Muscle of leg (tissue), 11 donors: ENCODE results near the gene CDH13. TPM values are rescaled to one million over a fixed set of nuclear protein-coding genes. Genes with fewer than 3 reads are reported as not detected.
A peak's percentile ranks its signal among the peaks of the same experiment; 100 is the strongest.

Source experiments
- DNase-seq: peaks from one replicate; pipeline ENCODE4 v3.0.0; 2013
- H3K27ac ChIP-seq: one replicate; pipeline ENCODE4 v1.5.1; 2013; ENCODE audit warnings: mild to moderate bottlenecking, low read length, control low read depth
- H3K27me3 ChIP-seq: one replicate; pipeline ENCODE4 v1.6.1; 2013; ENCODE audit warnings: low read length; ENCODE audit not compliant: control insufficient read depth, insufficient read depth
- H3K36me3 ChIP-seq: one replicate; pipeline ENCODE4 v1.6.1; 2013; ENCODE audit warnings: low read length; ENCODE audit not compliant: control insufficient read depth, insufficient read depth
- H3K4me1 ChIP-seq: one replicate; pipeline ENCODE4 v1.6.1; 2013; ENCODE audit warnings: low read length; ENCODE audit not compliant: control insufficient read depth, insufficient read depth
- H3K4me3 ChIP-seq: one replicate; pipeline ENCODE4 v1.5.1; 2013; ENCODE audit warnings: low read length, control low read depth
- H3K9me3 ChIP-seq: replicated peaks from 2 replicates; pipeline ENCODE4 v1.6.1; 2013; ENCODE audit warnings: low read depth, low read length; ENCODE audit not compliant: control insufficient read depth
- WGBS: methylation state at CpG from one replicate; pipeline ENCODE4 v1.1.5; 2013; ENCODE audit warnings: missing lambda C conversion rate; ENCODE audit not compliant: insufficient coverage; 5-methylcytosine and 5-hydroxymethylcytosine counted together
- polyA plus RNA-seq, 8 donors: library from polyadenylated mRNA; unstranded; fragments of 120-200 nt; gene quantifications; one replicate each; pipeline versions ENCODE4 v1.2.1 to v1.2.3, GENCODE V29; 2013; ENCODE audit warnings: inconsistent platforms in 1 of 8, low replicate concordance in 1 of 8; ENCODE audit not compliant: insufficient read length in 8 of 8, insufficient read depth in 1 of 8
- total RNA-seq: library from RNA; stranded (reverse); fragments of 120-200 nt; gene quantifications from one replicate; pipeline ENCODE4 v1.2.4, GENCODE V29; 2013

The CDH13 gene
- total and polyA plus RNA-seq, 9 donors: 30.5 to 55.7 (median 47.9) TPM

DNA sequence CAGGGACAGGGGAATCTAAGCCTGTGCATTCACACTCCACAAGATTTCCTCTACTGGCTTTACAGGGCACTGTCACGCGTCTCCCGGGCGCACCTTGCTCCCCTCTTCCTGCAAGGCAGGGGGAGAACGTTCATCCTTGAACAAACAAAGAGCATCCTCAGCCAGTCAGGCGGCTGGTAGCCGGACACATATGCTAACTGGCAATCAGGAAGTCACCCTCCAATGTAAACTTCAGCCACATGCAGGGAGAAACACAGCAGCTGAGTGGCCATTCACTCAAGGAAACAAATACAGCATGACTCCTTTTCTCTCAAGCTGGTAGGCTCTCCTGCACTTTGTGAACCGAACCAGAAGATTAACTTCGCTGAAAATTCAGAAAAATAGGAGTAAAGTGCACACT, 1170.2 kb downstream of the CDH13 start:
- Histone ChIP-seq H3K27ac (no peak overlapping the region), H3K9me3 (no peaks in the 10 kb centered on the region), H3K4me3 (no peak overlapping the region), H3K36me3 (peaks cover 4% of the 10 kb centered on the region), H3K27me3 (no peaks in the 10 kb centered on the region), H3K4me1 (peaks cover 6% of the 10 kb centered on the region)
- DNase-seq: no peak
- WGBS: 64% methylated on average over 6 of the region's 9 CpGs

DNA sequence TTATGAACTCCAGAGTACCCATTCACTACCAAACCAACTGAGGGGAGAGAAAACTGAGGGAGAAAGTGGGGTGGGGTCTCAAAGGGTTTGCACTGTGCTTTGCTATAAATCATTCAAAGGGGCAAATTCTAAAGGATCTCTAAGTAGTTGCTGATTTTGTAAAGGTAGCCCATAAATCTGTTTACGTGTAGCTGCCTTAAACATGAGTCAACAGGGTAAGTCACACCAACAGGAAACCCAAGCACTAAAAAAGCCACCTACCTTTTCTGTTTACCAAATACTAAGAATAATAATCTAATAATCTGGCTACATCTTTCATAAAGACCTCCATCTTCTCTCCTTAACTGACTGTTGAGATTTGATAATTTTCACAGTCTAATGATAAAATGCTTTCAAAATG, 1172.6 kb downstream of the CDH13 start:
- Histone ChIP-seq H3K9me3 (no peaks in the 10 kb centered on the region), H3K36me3 (peaks cover 2% of the 10 kb centered on the region), H3K4me3 (no peak overlapping the region), H3K27ac (no peak overlapping the region), H3K4me1 (peaks cover 8% of the 10 kb centered on the region), H3K27me3 (no peaks in the 10 kb centered on the region)
- DNase-seq: no peak
- no CpG with 5 or more reads among the region's 1 CpG for WGBS

DNA sequence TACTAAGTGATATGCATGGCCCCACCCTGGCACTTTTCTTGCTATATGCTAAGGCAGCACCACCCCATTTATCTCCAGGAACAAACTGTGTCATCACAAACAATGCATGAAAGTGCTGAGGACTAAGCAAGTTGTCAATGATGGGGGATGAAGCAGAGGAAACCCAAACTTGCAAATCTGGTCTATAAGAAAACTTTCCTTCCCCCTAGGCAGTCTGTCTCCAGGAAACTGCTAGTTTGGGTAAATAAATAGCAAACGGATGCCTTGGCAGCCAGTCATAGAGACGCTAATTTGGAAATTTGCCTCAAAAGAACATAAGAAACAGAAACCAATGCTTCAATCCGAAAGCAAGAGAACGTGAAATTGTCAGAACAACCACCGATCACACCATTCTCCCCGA, 1175.4 kb downstream of the CDH13 start:
- no peaks in the 10 kb centered on the region for H3K9me3 ChIP-seq
- H3K27ac ChIP-seq: peak overlapping the region; percentile 65
- DNase-seq: peak; percentile 92
- H3K36me3 ChIP-seq: no peaks in the 10 kb centered on the region
- H3K27me3 ChIP-seq: no peaks in the 10 kb centered on the region
- WGBS: no CpG with 5 or more reads among the region's 6 CpGs
- peaks cover 8% of the 10 kb centered on the region for H3K4me1 ChIP-seq
- H3K4me3 ChIP-seq: no peak overlapping the region

DNA sequence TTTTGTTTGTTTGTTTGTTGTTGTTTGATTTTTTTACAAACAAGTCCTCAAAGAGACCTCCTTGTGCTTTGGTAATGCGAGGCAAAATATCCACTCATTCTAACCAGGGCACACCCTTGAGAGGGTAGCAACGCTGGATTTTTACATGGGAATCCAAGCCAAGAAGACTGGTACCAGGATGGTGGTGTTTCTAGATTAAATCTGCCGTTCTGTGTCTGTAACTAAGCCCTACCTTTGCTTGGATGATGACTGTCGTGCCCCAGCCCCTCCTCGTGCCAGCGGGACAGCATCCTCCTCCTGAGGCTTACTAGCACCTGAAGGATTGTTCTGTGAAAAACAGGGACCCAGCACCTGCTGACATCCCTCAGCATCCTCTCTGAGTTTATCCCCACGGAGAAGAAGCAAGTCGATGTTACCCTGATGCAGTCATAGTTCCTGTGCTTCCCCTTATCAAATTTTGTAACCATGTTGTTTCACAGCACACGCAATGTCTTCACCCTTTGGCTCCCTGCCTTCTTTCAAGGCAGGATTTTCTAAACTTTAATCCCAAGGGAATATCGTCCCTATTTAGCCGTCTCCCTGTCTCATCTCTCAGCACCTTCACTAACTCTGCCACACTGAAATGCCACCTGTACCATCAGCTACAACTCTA, 1175.9 kb downstream of the CDH13 start:
- no peak for DNase-seq
- peak overlapping the region; percentile 65 for H3K27ac ChIP-seq
- no peaks in the 10 kb centered on the region for H3K27me3 ChIP-seq
- no peak overlapping the region for H3K4me3 ChIP-seq
- H3K9me3 ChIP-seq: no peaks in the 10 kb centered on the region
- 48% methylated on average over 8 of the region's 11 CpGs for WGBS
- H3K36me3 ChIP-seq: no peaks in the 10 kb centered on the region
- H3K4me1 ChIP-seq: peaks cover 8% of the 10 kb centered on the region

DNA sequence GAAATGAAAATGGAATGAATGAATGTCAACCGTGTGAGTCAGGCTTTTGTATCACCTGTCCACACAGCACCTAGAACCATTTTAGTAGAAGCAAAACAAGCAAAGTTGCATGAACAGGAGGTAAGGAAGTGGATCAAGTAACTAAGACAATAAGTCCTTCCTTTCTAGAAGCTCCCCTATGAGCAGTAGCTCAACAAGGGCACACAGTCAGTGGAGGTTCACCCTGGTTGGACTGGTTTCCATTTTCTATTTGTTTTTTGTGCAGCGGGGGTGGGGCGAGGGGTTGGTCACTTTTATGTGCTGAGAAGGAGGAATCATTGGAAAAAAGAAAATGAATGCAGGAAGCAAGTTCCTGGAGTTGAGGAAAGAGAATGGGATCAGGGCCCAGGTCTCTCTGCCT, 1177.0 kb downstream of the CDH13 start:
- Histone ChIP-seq H3K36me3 (no peaks in the 10 kb centered on the region), H3K4me1 (peaks cover 12% of the 10 kb centered on the region), H3K27ac (no peak overlapping the region), H3K4me3 (no peak overlapping the region), H3K27me3 (no peaks in the 10 kb centered on the region), H3K9me3 (no peaks in the 10 kb centered on the region)
- WGBS: 88% methylated on average over 2 of the region's 3 CpGs
- no peak for DNase-seq

DNA sequence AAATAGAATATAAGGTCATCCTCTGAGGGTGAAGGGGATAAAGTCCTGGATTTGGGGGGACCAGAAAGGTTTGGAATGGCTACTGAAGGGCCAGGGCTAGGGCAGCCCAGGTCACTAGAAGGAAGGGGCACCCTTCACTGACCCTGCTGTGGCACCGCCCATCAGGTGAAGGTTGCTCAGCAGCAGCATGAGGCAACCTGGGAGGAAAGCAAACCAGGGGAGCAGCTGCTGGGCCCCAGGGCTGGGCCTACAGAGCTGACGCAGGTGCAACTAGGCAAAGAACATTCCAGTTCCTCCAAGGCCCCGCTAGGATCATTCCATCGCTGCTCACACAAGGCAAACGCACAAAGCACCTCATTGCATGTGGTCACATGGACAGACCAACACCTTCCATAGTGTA, 1177.6 kb downstream of the CDH13 start:
- 76% methylated on average over 2 of the region's 5 CpGs for WGBS
- peaks cover 16% of the 10 kb centered on the region for H3K4me1 ChIP-seq

DNA sequence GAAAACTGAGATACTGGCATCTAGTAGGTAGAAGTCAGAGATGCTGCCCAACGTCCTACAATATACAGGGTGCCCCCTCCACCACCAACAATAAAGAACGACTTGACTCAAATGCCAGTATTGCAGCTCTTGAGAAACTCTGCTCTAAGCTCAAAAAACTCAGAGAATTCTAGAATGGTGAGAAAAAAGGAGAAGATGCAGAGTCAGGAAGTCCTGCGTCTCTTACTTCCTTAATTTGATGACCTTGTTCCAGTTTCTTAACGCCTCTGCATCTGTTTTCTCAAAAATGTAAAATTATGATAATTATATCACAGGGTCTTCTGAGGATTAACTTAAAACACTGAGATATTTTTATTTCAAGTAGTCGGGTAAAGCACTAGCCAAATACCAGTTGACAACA, 1179.3 kb downstream of the CDH13 start:
- no peaks in the 10 kb centered on the region for H3K27me3 ChIP-seq
- H3K36me3 ChIP-seq: peaks cover 6% of the 10 kb centered on the region
- peak; percentile 50 for DNase-seq
- H3K4me3 ChIP-seq: no peak overlapping the region
- no CpG with 5 or more reads among the region's 5 CpGs for WGBS
- H3K4me1 ChIP-seq: peaks cover 16% of the 10 kb centered on the region
- H3K9me3 ChIP-seq: no peaks in the 10 kb centered on the region
- H3K27ac ChIP-seq: no peak overlapping the region

More for the DNA sequence above, 1177.6 kb downstream of the CDH13 start:
- Histone ChIP-seq H3K36me3 (no peaks in the 10 kb centered on the region), H3K27ac (no peak overlapping the region), H3K27me3 (no peaks in the 10 kb centered on the region), H3K9me3 (no peaks in the 10 kb centered on the region), H3K4me3 (no peak overlapping the region)
- DNase-seq: no peak

DNA sequence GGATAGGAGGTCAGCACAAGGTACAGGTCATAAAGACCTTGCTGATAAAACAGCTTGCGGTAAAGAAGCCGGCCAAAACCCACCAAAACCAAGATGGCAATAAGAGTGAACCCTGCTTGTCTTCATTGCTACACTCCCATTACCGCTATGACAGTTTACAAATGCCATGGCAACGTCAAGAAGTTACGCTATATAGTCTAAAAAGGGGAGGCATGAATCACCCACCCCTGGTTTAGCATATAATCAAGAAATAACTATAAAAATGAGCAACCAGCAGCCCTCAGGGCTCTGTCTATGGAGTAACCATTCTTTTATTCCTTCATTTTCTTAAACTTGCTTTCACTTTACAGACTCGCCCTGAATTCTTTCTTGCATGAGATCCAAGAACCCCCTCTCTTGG, 1180.0 kb downstream of the CDH13 start:
- Histone ChIP-seq H3K4me3 (no peak overlapping the region), H3K27me3 (no peaks in the 10 kb centered on the region), H3K27ac (no peak overlapping the region), H3K4me1 (peaks cover 16% of the 10 kb centered on the region), H3K36me3 (peaks cover 6% of the 10 kb centered on the region), H3K9me3 (no peaks in the 10 kb centered on the region)
- WGBS: 71% methylated on average over 1 of the region's 6 CpGs
- no peak for DNase-seq

DNA sequence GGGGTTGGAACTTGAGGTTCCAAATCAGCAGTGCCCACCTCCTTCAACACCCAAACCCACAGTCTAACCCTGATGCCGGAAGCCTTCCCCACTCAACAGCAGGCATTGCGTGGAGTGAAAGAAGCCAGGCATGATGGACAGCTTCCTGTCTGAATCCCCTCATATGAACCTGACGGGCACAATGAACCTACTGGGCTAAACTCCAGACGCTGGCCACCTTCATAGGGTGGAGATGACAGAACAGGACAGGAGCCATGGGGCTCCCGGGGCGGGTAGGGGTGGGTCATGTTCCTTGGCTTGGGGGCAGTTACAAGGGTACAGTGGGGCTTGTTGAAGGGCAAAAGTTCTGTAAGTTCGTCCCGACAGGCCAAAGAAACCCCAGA, 1180.5 kb downstream of the CDH13 start:
- DNase-seq: no peak
- H3K4me1 ChIP-seq: peaks cover 13% of the 10 kb centered on the region
- no peaks in the 10 kb centered on the region for H3K27me3 ChIP-seq
- 94% methylated on average over 4 of the region's 8 CpGs for WGBS
- peaks cover 6% of the 10 kb centered on the region for H3K36me3 ChIP-seq
- H3K27ac ChIP-seq: peak overlapping the region; percentile 49
- H3K9me3 ChIP-seq: no peaks in the 10 kb centered on the region
- peak overlapping the region; percentile 56 for H3K4me3 ChIP-seq

DNA sequence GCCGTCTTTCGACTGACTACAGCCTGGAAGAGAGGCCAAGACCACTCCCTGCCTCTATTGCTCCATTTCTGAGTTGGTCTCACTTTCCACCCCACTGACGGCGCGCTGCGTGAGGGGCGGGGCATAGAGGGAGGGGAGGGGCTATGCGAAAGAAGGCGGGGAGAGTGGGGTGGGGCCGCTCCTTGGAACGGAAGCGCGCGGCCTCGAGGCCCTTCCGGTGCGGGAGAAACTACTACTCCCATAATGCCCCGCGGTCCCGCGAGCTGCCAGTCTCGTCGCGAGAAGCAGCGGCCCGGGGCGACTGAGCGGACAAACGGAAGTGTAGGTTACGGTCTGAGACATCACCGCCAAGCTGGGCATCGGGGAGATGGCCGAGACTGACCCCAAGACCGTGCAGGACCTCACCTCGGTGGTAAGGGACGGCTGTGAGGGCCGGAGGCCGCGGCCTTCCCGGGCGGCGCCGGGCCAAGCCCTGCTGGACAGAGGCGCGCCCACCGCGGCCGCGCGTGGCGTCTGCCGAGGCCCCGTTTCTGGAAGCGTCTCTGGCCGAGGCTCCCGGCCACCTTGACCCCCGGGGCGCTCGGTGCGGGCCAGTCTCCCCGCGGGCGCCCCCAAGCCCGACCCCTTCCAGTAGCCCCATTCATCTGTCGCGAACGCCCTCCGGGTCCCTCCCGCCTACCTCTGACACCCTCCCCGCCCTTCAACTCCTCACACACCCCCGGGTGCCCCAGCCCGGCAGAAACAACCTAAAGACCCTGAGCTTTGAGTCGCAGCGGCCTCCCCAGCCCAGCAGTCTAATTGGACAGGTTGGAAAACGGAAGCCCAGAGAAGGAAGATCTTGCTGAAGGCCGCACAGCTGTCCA, 1181.2 kb downstream of the CDH13 start, which contains the start of gene HSBP1:
TSS of gene HSBP1 (plus strand) at position 269 of the 863 bp plus-strand sequence. CDS start at position 368, 99 bp downstream.
- DNase-seq: peak; percentile 95
- H3K9me3 ChIP-seq: no peaks in the 10 kb centered on the region
- under 1% methylated on average over 65 of the region's 76 CpGs for WGBS
- peaks cover 6% of the 10 kb centered on the region for H3K36me3 ChIP-seq
- peaks cover 8% of the 10 kb centered on the region for H3K4me1 ChIP-seq
- peak within 1 kb of the TSS; percentile 64 for H3K27ac ChIP-seq
- no peaks in the 10 kb centered on the region for H3K27me3 ChIP-seq
- peak within 1 kb of the TSS; percentile 56 for H3K4me3 ChIP-seq
